AG08395 (cell line): ENCODE data around the gene APOLD1.
"Not testable (repeated sequence)": the region's sequence is repeated elsewhere in the genome, so short reads cannot be mapped to it uniquely, and the experiment has no call there.

Experiments
- DNase-seq: peaks from one replicate; pipeline ENCODE4 v3.0.0; 2012; ENCODE audit warnings: mixed read lengths, low spot score

The APOLD1 gene

DNA sequence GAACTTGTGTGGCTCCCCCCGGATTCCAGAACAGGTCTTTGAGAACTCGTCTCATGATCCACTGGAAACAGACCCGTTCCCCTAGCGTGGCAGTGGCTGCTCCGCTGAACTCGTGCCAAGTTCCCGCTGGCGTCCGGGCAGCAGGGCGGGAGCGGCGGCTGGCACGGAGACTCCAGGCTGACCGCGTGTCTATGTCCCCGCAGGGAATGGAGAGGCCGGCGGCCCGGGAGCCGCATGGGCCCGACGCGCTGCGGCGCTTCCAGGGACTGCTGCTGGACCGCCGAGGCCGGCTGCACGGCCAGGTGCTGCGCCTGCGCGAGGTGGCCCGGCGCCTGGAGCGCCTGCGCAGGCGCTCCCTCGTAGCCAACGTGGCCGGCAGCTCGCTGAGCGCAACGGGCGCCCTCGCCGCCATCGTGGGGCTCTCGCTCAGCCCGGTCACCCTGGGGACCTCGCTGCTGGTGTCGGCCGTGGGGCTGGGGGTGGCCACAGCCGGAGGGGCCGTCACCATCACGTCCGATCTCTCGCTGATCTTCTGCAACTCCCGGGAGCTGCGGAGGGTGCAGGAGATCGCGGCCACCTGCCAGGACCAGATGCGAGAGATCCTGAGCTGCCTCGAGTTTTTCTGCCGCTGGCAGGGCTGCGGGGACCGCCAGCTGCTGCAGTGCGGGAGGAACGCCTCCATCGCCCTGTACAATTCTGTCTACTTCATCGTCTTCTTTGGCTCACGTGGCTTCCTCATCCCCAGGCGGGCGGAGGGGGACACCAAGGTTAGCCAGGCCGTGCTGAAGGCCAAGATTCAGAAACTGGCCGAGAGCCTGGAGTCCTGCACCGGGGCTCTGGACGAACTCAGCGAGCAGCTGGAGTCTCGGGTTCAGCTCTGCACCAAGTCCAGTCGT lies 1.5 kb downstream of the APOLD1 start:
- peak; percentile 98 for DNase-seq

DNA sequence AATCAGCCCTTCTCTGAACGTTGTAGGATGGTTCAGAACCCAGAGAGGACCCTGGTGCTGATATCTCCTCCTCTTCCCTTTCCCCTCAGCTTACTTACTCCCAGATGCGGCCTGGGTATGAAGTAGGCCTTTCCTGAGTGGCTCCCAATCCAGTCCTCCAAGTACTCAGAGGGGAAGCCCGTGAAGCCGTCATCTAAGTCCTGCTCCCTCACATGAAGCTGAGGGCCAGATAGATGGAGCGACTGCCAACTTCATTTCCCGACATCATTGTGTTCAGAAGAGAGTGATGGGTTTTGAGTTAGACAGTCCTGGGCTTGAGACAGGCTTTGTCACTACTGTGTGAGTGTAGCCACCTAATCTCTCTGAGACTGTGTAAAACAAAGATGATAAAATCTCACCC lies 2.7 kb downstream of the APOLD1 start:
- no peak for DNase-seq

GRCh38 chr12:12788675-12789368 lies 3.4 kb downstream of the APOLD1 start:
- peak; percentile 54 for DNase-seq

DNA sequence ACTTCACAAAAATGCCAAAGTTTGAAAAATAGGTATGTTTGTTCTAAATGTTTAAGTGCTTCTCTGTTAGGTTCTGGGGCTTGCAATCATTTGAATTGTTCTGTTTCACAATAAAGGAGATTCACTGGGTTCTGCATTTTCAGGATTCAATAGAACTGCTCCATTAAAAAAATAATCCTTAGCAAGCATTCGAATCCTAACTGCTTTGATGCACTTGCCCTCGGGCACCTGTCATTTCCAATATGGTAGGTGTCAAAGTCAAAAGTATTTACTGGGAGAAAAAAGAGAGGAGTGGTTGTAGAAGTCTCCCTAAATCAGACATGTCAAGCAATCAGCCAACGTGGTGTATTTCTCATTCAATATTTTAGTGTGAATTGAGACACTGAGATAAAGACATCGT lies 5.5 kb downstream of the APOLD1 start:
- DNase-seq = no peak

DNA sequence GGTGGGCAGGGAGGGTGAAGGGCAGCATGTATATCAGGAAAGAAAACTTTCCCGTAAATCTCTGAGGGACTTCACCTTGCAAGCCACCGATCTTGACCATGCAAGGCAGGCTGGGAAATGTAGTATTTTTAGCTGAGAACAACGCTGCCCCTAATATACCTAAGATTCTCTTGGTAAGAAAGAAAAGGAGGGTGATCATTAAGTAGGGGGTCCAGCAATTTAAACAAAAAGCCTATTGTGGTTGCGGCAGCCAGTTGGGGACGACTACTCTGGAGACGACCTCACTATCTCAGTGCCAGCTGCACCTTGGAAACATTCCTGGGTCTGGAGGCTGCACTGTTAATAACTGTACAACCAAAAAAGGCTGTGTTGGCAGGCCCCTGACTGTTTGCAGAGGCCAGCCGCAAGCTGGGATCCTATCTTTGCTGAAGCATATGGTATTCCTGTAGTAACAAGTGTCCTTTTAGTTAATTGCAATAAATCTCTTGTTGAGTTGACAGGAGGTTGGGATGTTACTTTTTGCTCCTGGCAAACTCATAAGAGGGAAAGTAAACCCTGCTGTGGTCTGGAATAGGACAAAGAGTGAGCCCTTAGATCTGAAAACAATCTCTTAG lies 6.4 kb downstream of the APOLD1 start:
- no peak for DNase-seq

- DNase-seq = no peak
Observed at GRCh38 chr12:12792421-12792820, 7.0 kb downstream of the APOLD1 start.

DNA sequence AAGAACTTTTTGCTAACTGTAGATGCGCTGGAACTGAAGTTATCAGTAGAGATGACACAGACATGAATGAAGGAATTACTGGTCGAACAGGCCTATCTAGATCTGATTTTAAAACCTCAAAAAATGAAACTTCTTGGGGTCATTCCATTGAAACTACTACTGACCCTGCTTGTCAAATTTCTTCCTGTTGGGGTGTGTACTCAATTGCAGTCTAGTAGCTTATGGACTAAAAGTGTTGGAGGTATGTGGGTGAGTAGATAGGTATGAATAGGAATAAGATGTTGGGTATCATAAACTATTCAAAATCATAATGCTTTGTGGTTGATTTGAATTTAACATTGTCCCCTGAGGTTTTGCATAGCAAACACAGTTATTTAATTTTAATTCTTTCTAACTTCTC lies 9.2 kb downstream of the APOLD1 start:
- DNase-seq = no peak

DNA sequence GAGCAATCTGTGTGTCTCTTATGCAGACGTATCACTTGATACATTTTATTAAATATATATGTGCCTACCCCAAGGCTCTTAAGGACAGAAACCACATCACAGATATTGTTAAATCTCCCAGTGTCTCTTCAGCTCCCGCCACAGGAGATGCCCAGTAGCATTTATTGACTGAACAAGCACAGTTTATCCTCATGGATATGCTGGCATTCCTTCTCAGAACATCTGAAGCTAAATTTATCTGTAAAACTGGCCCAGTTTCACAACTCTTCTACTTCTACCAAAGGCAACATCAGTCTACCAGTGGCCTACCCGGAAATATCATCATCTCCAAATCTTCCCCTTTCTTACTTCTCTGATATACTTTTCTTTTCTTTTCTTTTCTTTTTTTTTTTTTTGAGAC lies 10.7 kb downstream of the APOLD1 start:
- no peak for DNase-seq

GRCh38 chr12:12796928-12797793 lies 11.7 kb downstream of the APOLD1 start:
- no peak for DNase-seq

DNA sequence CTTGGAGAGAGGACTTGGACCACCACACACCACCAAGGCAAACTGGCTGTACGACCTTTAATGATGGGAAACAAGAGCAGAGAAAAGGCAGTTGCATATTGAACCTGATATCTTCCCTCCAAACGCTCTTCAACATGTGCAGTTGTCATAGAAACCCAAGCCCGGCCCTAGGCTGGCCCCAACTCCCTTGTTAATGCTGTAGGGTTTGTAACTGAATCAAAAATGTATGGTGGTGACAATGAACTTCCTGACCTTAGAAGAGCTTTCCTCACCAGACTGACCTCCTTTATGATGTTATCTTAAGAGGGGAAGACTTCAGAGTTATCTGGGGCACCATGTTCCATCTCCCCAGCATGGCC lies 12.3 kb downstream of the APOLD1 start:
- no peak for DNase-seq

DNA sequence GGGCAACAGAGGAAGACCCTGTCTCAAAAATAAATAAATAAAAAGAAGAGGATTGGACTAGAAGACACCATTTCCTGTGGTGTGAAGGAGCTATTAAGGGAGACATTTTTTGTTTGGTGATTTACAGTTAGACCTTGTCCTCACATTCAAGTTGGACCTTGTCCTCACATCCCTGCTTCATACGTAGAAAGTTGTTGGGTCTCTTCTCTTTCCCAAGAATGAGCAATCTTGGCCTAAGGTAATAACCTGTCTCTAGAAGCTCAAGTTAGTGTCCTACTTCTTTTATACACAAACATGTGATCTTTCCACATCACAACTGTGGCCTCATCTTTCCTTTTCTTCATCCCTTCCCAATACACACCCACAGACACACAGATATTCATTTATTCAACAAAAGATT lies 13.0 kb downstream of the APOLD1 start:
- no peak for DNase-seq

DNA sequence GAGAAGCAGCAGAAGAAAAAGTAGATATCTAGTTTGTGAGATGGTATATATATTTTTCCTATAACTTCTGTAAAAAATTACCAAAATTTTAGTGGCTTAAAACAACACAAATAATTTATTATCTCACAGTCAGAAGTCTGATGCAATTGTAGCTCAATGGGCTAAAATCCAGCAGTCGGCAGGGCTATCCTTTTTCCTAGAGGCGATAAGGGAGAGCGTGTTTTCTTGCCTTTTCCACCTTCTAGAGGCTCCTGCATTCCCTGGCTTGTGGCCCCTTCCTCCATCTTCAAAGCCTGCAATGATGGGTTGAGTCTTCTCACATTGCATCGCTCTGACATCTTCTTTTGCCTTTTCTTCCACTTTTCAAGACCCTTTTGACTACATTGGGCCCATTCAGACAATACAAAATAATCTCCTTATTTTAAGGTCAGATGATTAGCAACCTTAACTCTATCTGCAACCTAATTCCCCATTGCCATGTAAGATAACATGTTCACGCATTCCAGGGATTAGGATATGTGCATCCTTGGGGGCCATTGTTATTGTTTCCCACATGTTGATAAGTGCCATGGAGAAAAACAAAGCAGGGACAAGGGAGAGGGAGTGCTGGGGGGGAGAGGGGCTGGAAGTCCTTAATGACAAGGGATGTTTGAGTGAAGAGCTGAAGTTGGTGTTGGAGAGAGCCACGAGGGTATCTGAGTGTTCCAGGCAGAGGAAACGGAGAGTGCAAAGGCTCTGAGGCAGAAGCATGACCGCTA lies 13.9 kb downstream of the APOLD1 start:
- DNase-seq = no peak

DNA sequence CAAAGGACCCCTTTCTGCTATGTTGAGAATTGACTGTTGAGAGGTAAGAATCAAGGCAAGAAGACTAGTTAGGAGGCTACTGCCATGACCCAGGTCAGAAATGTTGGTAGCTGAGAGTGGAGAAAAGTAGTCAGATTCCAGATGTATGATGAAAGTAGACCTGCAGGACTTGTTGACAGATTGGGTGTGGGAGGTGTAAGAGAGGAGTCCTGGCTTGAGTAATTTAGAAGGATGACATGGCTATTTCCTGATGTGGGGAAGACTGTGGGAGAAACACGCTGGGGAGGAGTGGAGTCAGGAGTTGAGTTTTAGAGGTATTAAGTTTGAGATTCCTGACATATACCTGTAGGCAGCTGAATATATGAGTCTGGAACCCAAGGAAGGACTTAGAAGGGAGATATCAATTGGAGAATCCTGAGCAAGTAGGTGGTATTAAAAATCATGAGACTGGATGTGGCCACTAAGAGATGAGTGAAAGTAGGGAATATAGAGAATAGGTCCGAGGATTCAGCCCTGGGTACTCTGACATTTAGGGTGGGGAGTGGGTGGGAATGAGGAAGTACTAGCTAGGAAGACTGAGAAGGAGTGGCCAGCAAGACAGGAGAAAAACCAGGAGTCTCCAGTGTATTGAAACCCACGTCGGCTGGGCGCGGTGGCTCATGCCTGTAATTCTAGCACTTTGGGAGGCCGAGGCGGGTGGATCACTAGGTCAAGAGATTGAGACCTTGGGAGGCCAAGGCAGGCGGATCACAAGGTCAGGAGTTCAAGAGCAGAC lies 15.1 kb downstream of the APOLD1 start:
- peak; percentile 33 for DNase-seq

- DNase-seq = not testable (repeated sequence)
Observed at GRCh38 chr12:12801656-12802055, 16.2 kb downstream of the APOLD1 start.

GRCh38 chr12:12803186-12803585 lies 17.7 kb downstream of the APOLD1 start:
- DNase-seq = peak; percentile 85

DNA sequence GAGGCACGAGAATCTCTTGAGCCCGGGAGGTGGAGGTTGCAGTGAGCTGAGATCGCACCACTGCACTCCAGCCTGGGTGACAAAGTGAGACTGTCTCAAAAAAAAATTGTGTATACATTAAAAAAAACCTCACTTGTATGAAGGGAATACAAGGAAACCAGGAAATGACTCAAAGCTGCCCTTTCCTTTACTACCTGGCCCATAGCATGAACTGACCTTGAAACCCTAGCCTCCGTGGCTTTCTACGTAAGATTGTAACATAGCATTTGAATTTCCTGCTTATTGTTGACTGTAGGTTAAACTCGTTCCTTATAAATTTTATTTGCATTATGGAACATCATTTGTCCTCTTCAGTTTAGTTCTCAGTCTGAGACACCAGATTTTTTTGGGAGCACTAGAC lies 18.6 kb downstream of the APOLD1 start:
- DNase-seq = no peak

- DNase-seq = peak; percentile 87
Observed at GRCh38 chr12:12804432-12804886, 19.0 kb downstream of the APOLD1 start.

GRCh38 chr12:12806784-12807516 lies 21.5 kb downstream of the APOLD1 start:
- no peak for DNase-seq

GRCh38 chr12:12807517-12807903 lies 22.1 kb downstream of the APOLD1 start:
- DNase-seq = not testable (repeated sequence)
